HepG2 (cell line): ENCODE results near the gene PRELP. TPM values are rescaled to one million over a fixed set of nuclear protein-coding genes. Genes with fewer than 3 reads are reported as not detected.

Experiments used
- ATAC-seq: fragments of 200-7000 bp; cut with Tn5 transposase; 3 replicates; pipeline ENCODE4 v1.9.1; 2020; ENCODE audit warnings: mild to moderate bottlenecking, moderate library complexity
- BruUV-seq: library from RNA; stranded (reverse); fragments of 400-500 nt; replicated peaks from 2 replicates; lab custom pipeline; 2021; lab: Mats Ljungman, UMichigan
- CTCF ChIA-PET: fragments of 300-600 bp; formaldehyde crosslinking; extraction: SDS; loops from one replicate; lab custom pipeline; 2021; ENCODE audit warnings: low total read pairs, inconsistent platforms, low intra/inter-chr PET ratio; lab: Yijun Ruan, JAX
- POLR2A ChIA-PET: fragments of 350-600 bp; sonication (Branson Sonifier 250); formaldehyde crosslinking; loops from one replicate; lab custom pipeline; 2020; ENCODE audit warnings: antibody characterized with exemption, inconsistent platforms; lab: Yijun Ruan, JAX
- DNase-seq: peaks from one replicate; pipeline ENCODE4 v3.0.0-alpha.2; 2015; ENCODE audit warnings: low spot score
- FAIRE-seq: peaks from 3 replicates; lab custom pipeline; 2011; peaks lifted over from hg19 to GRCh38; lab: Jason Lieb, UNC
- H2AFZ ChIP-seq: one replicate; pipeline ENCODE4 v1.6.1; 2011; ENCODE audit warnings: low read length, inconsistent platforms
- H3K27ac ChIP-seq: fragments of 300-600 bp; 3 replicates; pipeline ENCODE4 v1.8.0; 2011; ENCODE audit warnings: mixed run types, mild to moderate bottlenecking, mixed read lengths, low read length, inconsistent platforms; ENCODE audit not compliant: insufficient read depth; ENCODE audit errors: extremely low read length
- H3K27me3 ChIP-seq, 2 experiments: fragments of 200-600 bp in 1 of 2; 2 replicates in 1 of 2; 3 replicates in 1 of 2; pipeline versions ENCODE4 v1.6.0 to v1.8.0; 2011; ENCODE audit warnings: low read length in 2 of 2, mild to moderate bottlenecking in 2 of 2, moderate library complexity in 2 of 2, inconsistent platforms in 1 of 2; ENCODE audit not compliant: insufficient read depth in 2 of 2, control insufficient read depth in 1 of 2
- H3K36me3 ChIP-seq, 2 experiments: fragments of 200-600 bp in 1 of 2; replicated peaks in 1 of 2; 2 replicates in 1 of 2; 3 replicates in 1 of 2; pipeline versions ENCODE4 v1.5.1 to v1.8.0; 2011; ENCODE audit warnings: low read length in 2 of 2, inconsistent platforms in 1 of 2; ENCODE audit not compliant: insufficient read depth in 2 of 2, control insufficient read depth in 1 of 2
- H3K4me1 ChIP-seq: 2 replicates; pipeline ENCODE4 v1.5.1; 2012; ENCODE audit warnings: low read length, inconsistent platforms; ENCODE audit not compliant: insufficient read depth
- H3K4me2 ChIP-seq: 2 replicates; pipeline ENCODE4 v1.6.0; 2011; ENCODE audit warnings: low read depth, low read length, inconsistent platforms
- H3K4me3 ChIP-seq, 3 experiments: fragments of 200-600 bp in 1 of 3; sonication (generic), shearing (Covaris generic) in 1 of 3; replicated peaks in 1 of 3; 2 replicates each; pipeline ENCODE4 v1.5.1; 2011 to 2016; ENCODE audit warnings: low read length in 3 of 3, inconsistent platforms in 2 of 3, low read depth in 2 of 3, mild to moderate bottlenecking in 2 of 3, control low read depth in 1 of 3, mixed read lengths in 1 of 3; ENCODE audit not compliant: insufficient read depth in 1 of 3
- H3K79me2 ChIP-seq: one replicate; pipeline ENCODE4 v1.6.1; 2011; ENCODE audit warnings: low read length, inconsistent platforms; ENCODE audit not compliant: insufficient read depth
- H3K9ac ChIP-seq: 2 replicates; pipeline ENCODE4 v1.6.0; 2011; ENCODE audit warnings: mild to moderate bottlenecking, low read depth, low read length, inconsistent platforms; ENCODE audit not compliant: insufficient read depth
- H3K9me3 ChIP-seq: 2 replicates; pipeline ENCODE4 v1.5.1; 2012; ENCODE audit warnings: mild to moderate bottlenecking, low read length
- H4K20me1 ChIP-seq: 2 replicates; pipeline ENCODE4 v1.6.0; 2011; ENCODE audit warnings: inconsistent platforms, mild to moderate bottlenecking, low read length, moderate library complexity; ENCODE audit not compliant: insufficient read depth
- BCL6 ChIP-seq: IDR thresholded peaks from 2 replicates; pipeline ENCODE4 v1.6.1; 2016; ENCODE audit warnings: missing genetic modification reagents, missing compliant biosample characterization
- CHCHD3 ChIP-seq: sonication (generic); formaldehyde crosslinking; IDR thresholded peaks from 2 replicates; pipeline ENCODE4 v1.8.0; 2022; ENCODE audit warnings: mild to moderate bottlenecking, missing genetic modification reagents, moderate library complexity
- DR1 ChIP-seq: sonication (generic); formaldehyde crosslinking; IDR thresholded peaks from 2 replicates; pipeline ENCODE4 v1.8.0; 2021; ENCODE audit warnings: mild to moderate bottlenecking, missing genetic modification reagents, inconsistent platforms
- ELF1 ChIP-seq: sonication (generic); formaldehyde crosslinking; IDR thresholded peaks from 2 replicates; pipeline ENCODE4 v1.4.0; 2020; ENCODE audit warnings: missing genetic modification reagents
- ETV5 ChIP-seq: IDR thresholded peaks from 2 replicates; pipeline ENCODE4 v1.6.1; 2018; ENCODE audit warnings: missing biosample characterization, missing genetic modification reagents, inconsistent platforms, borderline replicate concordance
- FOSL2 ChIP-seq: sonication (generic); formaldehyde crosslinking; IDR thresholded peaks from 2 replicates; pipeline ENCODE4 v1.4.0; 2020; ENCODE audit warnings: missing genetic modification reagents
- FOXA1 ChIP-seq, 2 experiments: fragments of 450-650 bp in 1 of 2; sonication (generic) in 1 of 2; formaldehyde crosslinking in 1 of 2; IDR thresholded peaks; 2 replicates each; pipeline versions ENCODE4 v1.4.0 to v1.6.1; 2016 to 2020; ENCODE audit warnings: missing genetic modification reagents in 1 of 2
- GTF3A ChIP-seq: sonication (generic); formaldehyde crosslinking; conservative IDR thresholded peaks from 2 replicates; pipeline ENCODE4 v1.4.0; 2020; ENCODE audit warnings: mild to moderate bottlenecking, missing genetic modification reagents
- KDM5A ChIP-seq: fragments of 200-600 bp; sonication (generic); IDR thresholded peaks from 2 replicates; pipeline ENCODE4 v1.7.0; 2018; ENCODE audit warnings: antibody characterized with exemption, mild to moderate bottlenecking, low read length, borderline replicate concordance
- POLR2A ChIP-seq, 2 experiments: IDR thresholded peaks; 2 replicates each; pipeline ENCODE4 v1.6.1; 2011; ENCODE audit warnings: low read depth in 2 of 2, low read length in 2 of 2, mild to moderate bottlenecking in 1 of 2, moderate library complexity in 1 of 2; ENCODE audit not compliant: insufficient read depth in 1 of 2
- RARG ChIP-seq: sonication (generic); formaldehyde crosslinking; IDR thresholded peaks from 2 replicates; pipeline ENCODE4 v1.4.0; 2020; ENCODE audit warnings: low read depth, mild to moderate bottlenecking, missing genetic modification reagents
- RBAK ChIP-seq: sonication (generic); formaldehyde crosslinking; IDR thresholded peaks from 2 replicates; pipeline ENCODE4 v1.5.1; 2020; ENCODE audit warnings: mild to moderate bottlenecking, missing genetic modification reagents
- SALL1 ChIP-seq: sonication (generic); formaldehyde crosslinking; IDR thresholded peaks from 2 replicates; pipeline ENCODE4 v1.8.0; 2022; ENCODE audit warnings: mild to moderate bottlenecking, missing genetic modification reagents
- STAT5B ChIP-seq: sonication (generic); formaldehyde crosslinking; IDR thresholded peaks from 2 replicates; pipeline ENCODE4 v1.4.0; 2020; ENCODE audit warnings: missing genetic modification reagents
- THYN1 ChIP-seq: sonication (generic); formaldehyde crosslinking; IDR thresholded peaks from 2 replicates; pipeline ENCODE4 v1.8.1; 2023; ENCODE audit warnings: low read depth, mild to moderate bottlenecking, moderate library complexity, missing genetic modification reagents, borderline replicate concordance
- ZEB1 ChIP-seq: IDR thresholded peaks from 2 replicates; pipeline ENCODE4 v1.6.1; 2012; ENCODE audit warnings: mild to moderate bottlenecking, low read depth, inconsistent platforms; ENCODE audit not compliant: insufficient replicate concordance
- ZNF292 ChIP-seq: sonication (generic); formaldehyde crosslinking; IDR thresholded peaks from 2 replicates; pipeline ENCODE4 v1.8.1; 2022; ENCODE audit warnings: mild to moderate bottlenecking, low read depth, missing genetic modification reagents, borderline replicate concordance
- ZNF562 ChIP-seq: sonication (generic); formaldehyde crosslinking; IDR thresholded peaks from 2 replicates; pipeline ENCODE4 v1.8.0; 2022; ENCODE audit warnings: missing genetic modification reagents, borderline replicate concordance
- WGBS: methylation state at CpG from one replicate; pipeline ENCODE4 v1.1.6; 2017; ENCODE audit warnings: low lambda C conversion rate; 5-methylcytosine and 5-hydroxymethylcytosine counted together
- in situ Hi-C: cut with HindIII; loops from 2 replicates; pipeline ENCODE4 v1.10.0; 2017; ENCODE audit warnings: low pct_unique_long_range_greater_than_20kb; ENCODE audit not compliant: extremely low pct_ligation_motif_present
- intact Hi-C: fragments of 100-400 bp; cut with micrococcal nuclease; formaldehyde crosslinking; loops from one replicate; pipeline ENCODE4 v1.10.0; 2022; ENCODE audit not compliant: unreplicated experiment
- polyA plus RNA-seq, 8 experiments: library from polyadenylated mRNA; depleted of rRNA in 3 of 8; stranded (reverse) in 7 of 8; unstranded in 1 of 8; fragments of >200 nt; fragmentation: Illumina TruSeq in 4 of 8; extraction: Trizol in 4 of 8; gene quantifications; 2 replicates each; pipeline versions ENCODE4 v1.2.1 to v1.2.3, GENCODE V29; 2011 to 2016; ENCODE audit warnings: low read depth in 4 of 8, missing spikeins in 1 of 8, mixed read lengths in 1 of 8; ENCODE audit not compliant: insufficient read depth in 1 of 8
- total RNA-seq, 5 experiments: library from RNA; depleted of rRNA; stranded (reverse); fragments of >200 nt; fragmentation: Illumina TruSeq; extraction: Trizol; gene quantifications; 2 replicates each; pipeline ENCODE4 v1.2.3, GENCODE V29; 2016; ENCODE audit warnings: low read depth in 1 of 5
- TF ChIP-seq, protein P1 (sequence below), 2 experiments: fragments of 450-650 bp in 1 of 2; sonication (generic) in 1 of 2; formaldehyde crosslinking; IDR thresholded peaks; 2 replicates each; pipeline versions ENCODE4 v1.5.0 to v1.8.0; 2020 to 2022; ENCODE audit warnings: mild to moderate bottlenecking in 1 of 2, missing genetic modification reagents in 1 of 2
- TF ChIP-seq, protein P2 (sequence below): sonication (generic); formaldehyde crosslinking; IDR thresholded peaks from 2 replicates; pipeline ENCODE4 v1.5.0; 2020; ENCODE audit warnings: mild to moderate bottlenecking, missing genetic modification reagents

The PRELP gene
- total and polyA plus RNA-seq, 2 of the 13 experiments (the other 11 are each of a cell fraction or from before 2014, with no cell fraction given) = not detected

DNA sequence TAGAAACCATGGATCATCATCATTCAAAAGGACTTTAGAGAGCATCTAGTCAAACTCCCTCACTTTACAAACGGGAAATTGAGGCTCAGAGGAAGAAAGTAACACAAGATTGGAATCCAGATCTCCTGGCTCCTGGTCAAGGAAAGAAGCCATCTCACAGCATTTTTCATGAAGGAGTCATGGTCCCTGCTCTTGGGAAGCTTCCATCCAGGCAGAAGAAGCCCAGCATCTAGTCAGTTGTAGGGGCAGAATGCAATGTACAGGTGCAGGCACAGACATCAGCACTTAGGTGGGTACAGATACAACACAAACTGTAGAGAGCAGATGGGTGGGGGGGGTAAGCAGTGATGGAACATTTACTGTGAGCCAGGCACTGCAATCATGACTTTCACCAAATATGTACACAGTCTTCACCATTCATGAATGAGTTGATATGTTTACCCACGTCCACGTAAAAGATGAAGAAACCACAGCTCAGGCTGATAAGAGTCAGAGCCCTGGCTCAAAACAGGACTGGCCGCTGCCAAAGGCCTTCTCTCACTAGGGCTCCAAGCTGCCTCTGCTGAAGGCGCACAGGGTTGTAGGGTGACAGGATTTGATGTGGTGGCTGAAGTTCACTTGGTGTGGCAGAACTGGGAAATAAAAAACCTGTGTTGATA, 62.3 kb downstream of the PRELP start:
- H3K4me1 ChIP-seq = peaks cover 27% of the 10 kb centered on the region
- BruUV-seq = no TSS peak
- WGBS = 6% methylated on average over 5 of the region's 5 CpGs
- CTCF ChIA-PET = no interaction called here
- H3K27ac ChIP-seq = no peak overlapping the region
- peak; percentile 90 for ATAC-seq
- no peak overlapping the region for H3K4me3 ChIP-seq
- H3K4me2 ChIP-seq = no peak overlapping the region
- H3K9me3 ChIP-seq = no peaks in the 10 kb centered on the region
- POLR2A ChIA-PET = no interaction called here
- no peak overlapping the region for H3K9ac ChIP-seq
- no peak for FAIRE-seq
- H3K27me3 ChIP-seq = no peaks in the 10 kb centered on the region
- in situ Hi-C loops (no loop called here), intact Hi-C loops (no loop called here)
- H2AFZ ChIP-seq = no peak overlapping the region
- H4K20me1 ChIP-seq = no peaks in the 10 kb centered on the region
- no peaks in the 10 kb centered on the region for H3K79me2 ChIP-seq
- H3K36me3 ChIP-seq = no peaks in the 10 kb centered on the region
- DNase-seq = peak; percentile 73
- peak; percentile 50; the same call in 1 of the 2 replicates for TF ChIP-seq FOSL2
- TF ChIP-seq RARG = no peak
- TF ChIP-seq THYN1 (CRISPR knock-in tag) = no peak
- TF ChIP-seq SALL1 (CRISPR knock-in tag) = no peak
- no peak for TF ChIP-seq GTF3A
- TF ChIP-seq, protein P1, sequence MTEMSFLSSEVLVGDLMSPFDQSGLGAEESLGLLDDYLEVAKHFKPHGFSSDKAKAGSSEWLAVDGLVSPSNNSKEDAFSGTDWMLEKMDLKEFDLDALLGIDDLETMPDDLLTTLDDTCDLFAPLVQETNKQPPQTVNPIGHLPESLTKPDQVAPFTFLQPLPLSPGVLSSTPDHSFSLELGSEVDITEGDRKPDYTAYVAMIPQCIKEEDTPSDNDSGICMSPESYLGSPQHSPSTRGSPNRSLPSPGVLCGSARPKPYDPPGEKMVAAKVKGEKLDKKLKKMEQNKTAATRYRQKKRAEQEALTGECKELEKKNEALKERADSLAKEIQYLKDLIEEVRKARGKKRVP (CRISPR knock-in tag; IDR thresholded peaks at IDR 0.05) = 0 out of 4 replicates have a peak, but pooled peaks of 1 of the 2 experiments have one; percentile 22
- TF ChIP-seq BCL6 = no peak
- no peak for TF ChIP-seq CHCHD3 (CRISPR knock-in tag)
- no peak for TF ChIP-seq FOXA1 (IDR thresholded peaks at IDR 0.05)
- peak; percentile 34; the same call in 1 of the 2 replicates for TF ChIP-seq FOXA1 (CRISPR knock-in tag; IDR thresholded peaks at IDR 0.05)
- TF ChIP-seq POLR2A (IDR thresholded peaks at IDR 0.05; ENCODE audit: insufficient read depth in 1 of 2, low read depth in 2 of 2, low read length in 2 of 2) = no peak
- TF ChIP-seq DR1 (CRISPR knock-in tag) = no peak
- TF ChIP-seq, protein P2, sequence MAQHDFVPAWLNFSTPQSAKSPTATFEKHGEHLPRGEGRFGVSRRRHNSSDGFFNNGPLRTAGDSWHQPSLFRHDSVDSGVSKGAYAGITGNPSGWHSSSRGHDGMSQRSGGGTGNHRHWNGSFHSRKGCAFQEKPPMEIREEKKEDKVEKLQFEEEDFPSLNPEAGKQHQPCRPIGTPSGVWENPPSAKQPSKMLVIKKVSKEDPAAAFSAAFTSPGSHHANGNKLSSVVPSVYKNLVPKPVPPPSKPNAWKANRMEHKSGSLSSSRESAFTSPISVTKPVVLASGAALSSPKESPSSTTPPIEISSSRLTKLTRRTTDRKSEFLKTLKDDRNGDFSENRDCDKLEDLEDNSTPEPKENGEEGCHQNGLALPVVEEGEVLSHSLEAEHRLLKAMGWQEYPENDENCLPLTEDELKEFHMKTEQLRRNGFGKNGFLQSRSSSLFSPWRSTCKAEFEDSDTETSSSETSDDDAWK (CRISPR knock-in tag) = no peak
- no peak for TF ChIP-seq ETV5 (CRISPR knock-in tag)
- no peak for TF ChIP-seq ZNF562 (CRISPR knock-in tag)
- no peak for TF ChIP-seq KDM5A
- TF ChIP-seq ZNF292 (CRISPR knock-in tag) = 0 out of 2 replicates have a peak, but pooled peaks have one; percentile 23
- no peak for TF ChIP-seq ELF1 (CRISPR knock-in tag)
- TF ChIP-seq ZEB1 = no peak
- no peak for TF ChIP-seq STAT5B (CRISPR knock-in tag)
- no peak for TF ChIP-seq RBAK (CRISPR knock-in tag)
